NCI-H526 (cell line): ENCODE measurements around the gene ABCA13.

Experiments
- DNase-seq, 2 experiments: peaks; one replicate each; lab custom pipeline; 2025; lab: John Stamatoyannopoulos, UW

ABCA13 gene

GRCh38 chr7:48429117-48429516 is 257.9 kb downstream of the ABCA13 start:
- no peak for DNase-seq

GRCh38 chr7:48438206-48438605 is 266.9 kb downstream of the ABCA13 start:
- DNase-seq: no peak

DNA sequence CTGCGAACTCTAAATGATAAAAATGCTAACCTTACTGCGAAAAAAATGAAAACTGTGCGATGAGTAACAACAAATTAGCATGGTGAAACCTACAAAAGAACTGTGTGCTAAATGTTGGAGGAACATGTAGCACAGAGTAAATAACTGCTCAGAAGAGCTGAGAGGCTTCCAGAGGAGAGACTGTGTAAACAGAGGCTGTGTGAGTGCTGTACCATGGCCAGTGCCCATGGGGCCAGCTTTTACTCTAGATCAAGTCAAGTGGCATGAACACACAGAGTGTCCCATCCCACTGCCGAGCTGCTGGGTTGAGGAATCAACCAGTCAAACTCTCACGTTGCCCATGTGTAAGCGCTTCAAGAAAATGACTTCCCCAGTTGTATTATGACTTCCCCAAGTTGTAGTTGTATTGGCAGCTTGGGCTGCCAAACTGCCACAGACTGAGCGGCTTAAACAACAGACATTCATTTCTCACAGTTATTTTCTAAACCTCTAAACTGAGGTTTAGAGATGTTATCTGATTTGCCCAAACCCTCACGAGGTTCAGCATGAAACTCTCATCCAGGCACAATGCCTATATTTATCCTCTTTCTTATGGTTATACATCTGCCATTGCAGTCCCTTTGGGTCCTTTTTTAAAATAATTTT is 270.7 kb downstream of the ABCA13 start:
- no peak for DNase-seq

GRCh38 chr7:48443051-48443450 is 271.8 kb downstream of the ABCA13 start:
- DNase-seq: no peak

- no peak for DNase-seq
These were observed 275.5 kb downstream of the ABCA13 start for GRCh38 chr7:48446721-48447120.

GRCh38 chr7:48452218-48452617 is 281.0 kb downstream of the ABCA13 start:
- DNase-seq: no peak

DNA sequence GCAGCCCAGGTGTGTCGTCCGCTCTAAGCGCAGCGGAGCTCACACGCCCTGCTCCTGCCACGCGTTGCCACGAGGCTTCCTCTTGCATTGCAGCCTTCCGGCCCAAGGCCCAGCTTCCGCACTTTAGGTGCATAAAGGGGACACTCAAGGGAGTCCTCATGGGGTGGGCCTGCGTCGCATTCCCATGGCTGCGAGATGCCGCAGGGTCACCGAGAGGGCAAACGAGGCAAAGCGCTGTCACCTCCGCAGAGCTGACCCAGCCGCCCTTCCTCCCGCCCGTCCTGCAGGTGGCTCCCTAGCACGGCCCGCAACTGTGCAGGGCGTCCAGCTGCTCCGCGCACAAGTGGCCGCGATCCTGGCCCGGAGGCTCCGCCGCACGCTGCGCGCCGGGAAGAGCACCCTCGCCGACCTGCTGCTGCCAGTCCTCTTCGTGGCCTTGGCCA is 283.5 kb downstream of the ABCA13 start:
- DNase-seq: no peak

- DNase-seq: no peak
These were observed 284.1 kb downstream of the ABCA13 start for GRCh38 chr7:48455363-48455762.

DNA sequence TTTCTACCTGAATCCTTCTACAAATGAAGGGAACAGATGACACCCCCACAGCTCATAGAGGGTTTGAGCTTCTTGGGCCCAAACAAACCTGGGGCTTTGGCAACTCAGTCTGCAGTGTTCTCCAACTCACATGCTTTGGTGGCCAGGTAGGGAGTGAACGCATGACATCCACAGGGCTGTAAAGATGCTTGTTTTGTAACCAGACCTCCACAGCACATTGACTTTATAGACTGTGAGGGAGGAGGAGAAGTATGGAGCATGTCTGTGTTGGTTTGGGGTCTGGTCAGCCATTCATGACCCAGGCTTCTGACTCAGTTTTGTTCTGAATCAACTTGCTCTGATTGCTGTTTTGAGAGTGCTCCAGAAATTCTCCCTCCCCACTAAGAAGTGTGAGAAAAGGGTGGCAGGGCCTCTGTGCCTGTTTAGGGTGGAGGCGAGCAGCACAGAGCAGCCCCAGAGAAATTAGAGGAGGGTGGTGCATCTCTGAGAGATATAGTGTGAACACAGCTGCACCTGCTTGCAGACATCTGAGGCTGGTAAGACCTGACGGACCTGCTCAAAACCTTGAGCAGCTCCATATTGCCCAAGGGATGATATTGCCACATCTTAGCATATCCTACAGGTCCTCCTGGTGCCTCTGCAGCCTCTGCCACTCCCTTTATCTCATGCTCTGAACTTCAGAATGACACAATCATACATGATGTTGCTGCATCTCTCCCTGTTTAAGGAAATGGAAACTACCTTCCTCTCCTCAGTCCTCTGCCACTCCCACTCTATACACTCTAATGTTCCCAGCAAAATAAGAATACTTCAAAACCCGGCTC is 287.7 kb downstream of the ABCA13 start:
- DNase-seq: no peak

DNA sequence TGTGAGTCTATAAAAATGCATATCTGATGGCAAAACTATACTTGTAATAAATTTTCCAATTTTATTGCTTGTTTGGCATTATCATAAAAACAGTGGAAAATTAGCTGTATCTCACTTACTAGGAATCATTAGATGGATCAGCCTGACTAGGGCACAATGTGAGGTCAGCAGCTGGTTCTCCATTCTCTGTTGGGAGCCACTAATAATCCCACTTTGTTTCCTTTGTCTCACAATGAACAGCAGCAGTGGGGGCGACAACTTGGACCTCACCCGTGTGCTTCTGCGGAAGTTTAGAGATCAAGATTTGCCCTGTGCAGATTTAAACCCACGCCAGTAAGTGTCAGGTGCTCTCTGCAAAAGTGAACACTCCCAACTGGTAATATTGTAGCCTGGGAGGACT is 295.5 kb downstream of the ABCA13 start:
- no peak for DNase-seq

DNA sequence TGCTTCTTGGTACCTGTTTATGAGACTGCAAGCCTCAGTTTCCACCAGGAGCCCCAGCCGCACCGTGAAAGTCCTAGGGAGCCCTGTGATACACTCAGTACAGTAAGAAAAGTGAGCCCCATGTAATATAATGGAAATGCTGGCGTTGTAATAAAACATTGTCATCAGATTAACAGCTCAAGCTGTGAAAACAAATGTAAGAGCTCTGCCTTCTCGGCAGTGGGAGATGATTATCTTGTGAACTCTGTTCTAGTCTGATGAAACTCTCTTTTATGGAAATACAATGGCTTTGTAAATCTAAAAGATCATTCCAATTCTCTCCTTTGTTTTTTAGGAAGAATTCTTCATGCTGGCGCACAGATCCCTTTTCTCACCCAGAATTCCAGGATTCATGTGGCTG is 299.9 kb downstream of the ABCA13 start:
- DNase-seq: no peak

- no peak for DNase-seq
These were observed 301.4 kb downstream of the ABCA13 start for GRCh38 chr7:48472640-48473039.

DNA sequence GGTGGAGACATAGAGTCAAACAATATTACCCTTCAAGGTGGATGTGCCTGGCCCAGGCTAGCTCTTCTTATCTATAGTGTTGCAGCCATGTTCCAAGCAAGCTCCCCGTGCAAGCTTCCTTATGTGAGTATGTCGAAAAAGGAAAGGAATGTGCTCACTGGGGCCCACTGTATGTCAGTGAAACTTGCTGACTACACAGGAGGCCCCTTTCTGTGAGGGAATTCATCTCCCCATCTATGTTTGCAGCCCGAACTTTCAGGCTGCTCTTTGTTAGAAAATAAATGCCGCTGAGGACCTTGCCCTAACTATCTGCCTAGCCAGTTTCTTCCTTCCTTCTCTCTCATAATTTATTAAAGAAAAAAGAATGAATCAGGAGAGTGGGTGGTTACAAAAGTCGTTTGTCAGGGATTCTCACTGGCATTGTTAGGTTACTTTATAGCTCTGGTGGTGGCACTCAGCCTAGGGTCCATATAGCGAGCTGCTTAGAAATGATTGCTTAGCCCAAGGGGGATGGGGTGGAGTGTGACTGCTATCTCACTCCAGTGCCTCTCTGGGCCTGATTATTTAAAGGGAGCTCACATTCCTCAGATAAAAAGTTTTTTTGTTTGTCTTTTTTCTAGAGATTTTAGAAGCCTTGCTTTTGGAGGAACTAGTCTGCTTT is 302.1 kb downstream of the ABCA13 start:
- DNase-seq: no peak

GRCh38 chr7:48481235-48481634 is 310.0 kb downstream of the ABCA13 start:
- DNase-seq: no peak

- DNase-seq: no peak
These were observed 326.3 kb downstream of the ABCA13 start for GRCh38 chr7:48497521-48497920.

GRCh38 chr7:48502021-48502420 is 330.8 kb downstream of the ABCA13 start:
- no peak for DNase-seq

GRCh38 chr7:48505051-48505450 is 333.8 kb downstream of the ABCA13 start:
- no peak for DNase-seq

GRCh38 chr7:48505466-48505865 is 334.2 kb downstream of the ABCA13 start:
- no peak for DNase-seq

- no peak for DNase-seq
These were observed 335.3 kb downstream of the ABCA13 start for GRCh38 chr7:48506569-48506968.

- no peak for DNase-seq
These were observed 339.8 kb downstream of the ABCA13 start for GRCh38 chr7:48511080-48511479.

GRCh38 chr7:48512892-48513291 is 341.6 kb downstream of the ABCA13 start:
- no peak for DNase-seq

GRCh38 chr7:48515171-48515570 is 343.9 kb downstream of the ABCA13 start:
- no peak for DNase-seq

DNA sequence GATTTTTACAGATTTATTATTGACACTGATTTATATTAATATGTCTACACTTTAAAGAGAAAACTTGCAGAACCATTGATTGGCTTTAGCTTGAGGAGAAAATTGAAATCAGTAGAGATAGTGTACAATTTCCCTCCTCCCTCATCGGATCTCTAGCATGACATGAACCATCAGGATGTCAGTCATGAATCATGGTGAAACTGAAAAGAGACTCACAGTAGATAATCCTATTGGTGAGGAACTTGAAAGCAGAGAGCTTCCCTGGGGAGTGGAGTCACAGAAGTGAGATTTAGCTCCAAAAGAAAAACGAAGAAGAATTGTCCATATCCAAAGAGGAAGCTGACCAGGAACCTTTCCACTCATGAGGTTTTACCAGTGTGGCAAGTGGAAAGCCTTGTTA is 346.8 kb downstream of the ABCA13 start:
- no peak for DNase-seq
